GM18498 (cell line): ENCODE data around the gene SCN10A.
A peak's percentile ranks its signal among the peaks of the same experiment; 100 is the strongest.

ENCODE experiments used
- ATAC-seq: cut with Tn5 transposase; IDR thresholded peaks from one replicate; pipeline ENCODE4 v1.9.1; 2021; ENCODE audit warnings: mild to moderate bottlenecking, moderate library complexity; ENCODE audit not compliant: unreplicated experiment

SCN10A gene

DNA sequence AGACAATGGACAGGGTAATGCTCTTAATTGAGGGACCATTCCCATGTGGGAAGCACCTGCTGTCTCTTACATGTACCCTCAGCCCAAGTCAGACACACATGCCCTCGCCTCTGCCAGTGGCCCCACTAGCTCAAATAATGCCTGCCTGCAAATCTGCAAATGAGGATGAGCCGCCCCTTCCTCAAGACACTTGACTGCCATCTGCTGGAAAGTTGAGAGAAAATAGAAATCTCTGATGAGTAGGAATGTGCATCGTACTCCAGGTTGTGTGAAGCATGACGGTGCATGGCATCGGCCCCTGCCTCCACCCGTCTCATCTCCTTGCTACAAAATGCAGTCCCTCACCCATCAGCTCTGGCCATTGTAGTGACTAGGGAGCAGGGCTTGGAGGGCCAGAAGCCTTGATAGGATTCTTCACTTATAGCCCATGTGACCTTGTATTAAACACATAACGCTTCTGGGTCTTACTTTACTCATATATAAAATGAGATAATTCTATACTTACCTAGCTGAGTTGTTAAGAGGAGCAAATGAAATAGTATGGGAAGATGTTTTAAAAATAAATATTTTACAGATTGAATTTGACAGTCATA, 160.2 kb downstream of the SCN10A start:
- no peak for ATAC-seq

DNA sequence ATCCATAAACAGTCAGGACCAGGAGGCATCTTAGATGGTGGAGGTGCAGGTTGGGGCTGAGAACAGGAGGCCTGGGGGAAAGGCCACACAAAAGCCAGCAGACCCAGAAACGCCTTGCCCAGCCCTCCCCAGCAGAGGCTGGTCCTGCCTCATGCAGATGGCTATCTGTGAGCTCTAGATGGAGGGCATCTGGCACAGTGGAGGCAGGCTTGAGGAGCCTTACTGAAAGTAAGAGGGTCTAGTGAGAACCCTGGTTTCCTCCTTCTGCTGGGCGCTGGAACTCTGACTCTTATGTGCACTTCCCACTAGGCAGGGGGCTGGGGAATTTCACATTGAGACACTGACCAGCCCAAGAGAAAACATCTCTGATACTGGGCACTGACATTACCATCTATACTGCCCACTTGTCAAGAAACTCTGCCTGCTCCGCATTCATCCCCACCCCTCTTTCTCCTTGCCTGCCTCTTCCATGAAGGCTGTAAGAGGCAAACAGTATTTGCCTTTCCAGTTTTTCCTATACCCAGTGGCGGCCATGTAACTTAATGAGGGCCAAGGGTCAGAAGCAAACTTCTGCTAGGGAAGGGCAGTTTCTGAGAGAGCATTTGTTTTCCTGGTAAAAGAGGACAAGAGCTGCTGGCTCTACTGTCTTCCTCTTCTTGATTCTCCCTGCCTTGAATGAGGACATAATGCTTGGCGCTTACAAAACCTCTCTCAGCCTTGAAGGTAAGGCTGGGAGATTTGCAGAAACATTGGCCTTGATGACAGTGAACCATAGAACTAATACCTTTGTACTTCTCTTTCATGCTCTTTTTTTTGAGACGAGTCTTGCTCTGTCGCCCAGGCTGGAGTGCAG, 162.1 kb downstream of the SCN10A start:
- no peak for ATAC-seq

DNA sequence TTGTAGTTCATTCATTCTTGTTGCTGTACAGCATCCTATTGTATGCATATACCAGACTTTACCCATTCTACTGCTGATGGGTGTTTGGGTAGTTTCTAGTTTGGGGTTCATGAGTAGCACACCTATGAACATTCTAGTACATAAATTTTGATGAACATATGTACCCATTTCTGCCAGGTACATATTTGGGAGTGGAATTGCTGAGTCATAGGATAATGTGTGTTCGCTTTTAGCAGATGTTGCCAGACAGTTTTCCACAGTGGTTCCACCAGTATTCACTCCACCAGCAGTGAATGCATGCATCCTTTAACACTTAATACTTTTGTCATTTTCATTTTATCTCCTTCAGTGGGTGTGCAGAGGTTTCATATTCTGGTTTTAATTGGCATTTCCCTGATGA, 163.1 kb downstream of the SCN10A start:
- no peak for ATAC-seq

DNA sequence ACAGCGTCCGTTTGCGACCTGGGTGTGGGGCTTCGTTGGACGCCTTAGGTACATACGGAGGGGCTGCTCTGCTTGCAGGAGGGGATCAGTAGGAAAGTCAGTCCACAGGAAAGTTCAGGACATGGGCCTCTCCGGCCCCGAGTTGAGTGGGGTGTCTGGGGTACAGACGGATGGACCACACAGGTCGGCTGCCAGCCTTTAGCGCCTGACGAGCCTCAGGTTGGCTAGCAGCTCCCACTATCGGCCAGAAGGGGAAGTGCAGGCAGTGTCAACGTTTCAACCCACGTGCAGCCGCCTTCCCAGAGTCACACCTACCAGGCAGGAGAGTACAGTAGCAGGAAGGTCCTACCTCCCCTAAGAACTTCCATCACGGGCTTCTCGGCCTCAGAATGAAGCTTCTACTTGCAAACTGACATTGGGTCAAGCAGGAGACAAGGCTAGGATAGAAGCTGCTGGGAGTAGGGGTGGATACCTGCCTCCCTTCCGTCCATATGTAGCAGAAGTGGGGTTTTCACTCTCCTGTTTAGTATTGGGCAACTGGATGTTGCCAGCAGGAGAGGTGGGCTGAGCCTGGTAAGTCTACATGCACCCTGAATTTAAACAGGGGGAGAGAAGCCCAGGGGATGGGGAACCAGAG, 164.7 kb downstream of the SCN10A start:
- ATAC-seq: peak; percentile 66

DNA sequence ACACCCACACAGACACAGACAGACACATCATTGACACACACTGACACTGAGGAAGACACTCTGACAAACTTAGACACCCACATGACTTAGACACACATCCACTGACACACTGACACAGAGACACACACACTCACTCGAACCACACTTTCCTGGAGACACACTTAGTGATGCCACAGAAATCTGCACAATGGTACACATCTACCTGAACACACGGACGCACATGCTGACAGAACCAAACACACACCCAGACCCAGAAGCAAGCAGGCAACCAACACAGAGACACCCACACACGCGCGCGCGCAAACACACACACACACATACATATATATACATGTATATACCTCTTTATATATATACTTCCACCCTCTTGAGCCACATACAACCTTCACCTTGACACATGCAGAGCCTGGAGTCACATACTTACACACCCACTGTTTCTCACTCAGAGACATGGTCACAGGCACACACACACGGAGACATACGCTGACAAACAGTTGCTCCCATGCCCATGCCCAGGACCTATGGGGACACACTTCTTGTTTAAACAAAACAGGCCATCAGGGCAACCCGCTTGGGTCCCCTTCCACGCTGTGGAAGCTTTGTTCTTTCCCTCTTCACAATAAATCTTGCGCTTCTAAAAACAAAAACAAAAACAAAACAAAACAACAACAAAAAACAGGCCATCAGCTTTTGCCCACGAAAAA, 165.6 kb downstream of the SCN10A start:
- no peak for ATAC-seq

DNA sequence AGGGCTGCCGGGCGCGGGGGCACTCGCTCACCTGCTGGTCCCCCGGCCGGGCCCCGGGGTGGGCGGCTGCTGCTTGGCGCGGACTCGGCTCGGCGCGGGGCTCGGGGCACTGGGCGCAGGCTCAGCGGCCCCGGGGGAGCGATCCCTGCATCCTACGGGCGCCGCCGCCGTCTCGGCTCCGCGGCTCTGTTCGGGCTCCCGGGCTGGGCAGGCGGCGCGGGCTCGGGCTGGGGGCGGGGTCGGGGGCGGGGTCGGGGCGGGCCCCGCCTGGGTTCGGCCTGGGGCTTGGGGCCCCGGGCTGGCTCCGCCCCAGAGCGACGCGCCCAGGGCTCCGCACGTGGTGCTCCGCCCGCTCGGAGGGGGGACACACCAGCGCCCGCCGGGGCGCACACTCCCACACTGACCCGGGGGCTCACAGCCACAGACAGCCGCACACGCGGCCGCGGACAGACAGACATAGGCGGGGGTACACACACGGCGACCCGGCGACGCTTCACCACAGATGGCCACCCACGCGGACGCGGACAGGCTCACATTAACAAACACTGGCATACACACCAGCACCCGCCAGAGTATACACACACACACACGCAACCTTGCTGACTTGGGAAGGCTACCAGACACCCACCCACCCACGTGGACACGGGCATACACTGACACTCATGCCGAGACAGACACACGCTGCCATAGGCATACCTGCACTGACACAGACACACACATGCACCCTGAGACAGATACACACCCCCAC, 166.3 kb downstream of the SCN10A start, which contains the start of gene SCN5A:
SCN5A (minus strand) TSS at position 188 of the 748 bp plus-strand sequence. CDS start 16,380 bp downstream, outside the sequence.
- peak; percentile 63 for ATAC-seq

DNA sequence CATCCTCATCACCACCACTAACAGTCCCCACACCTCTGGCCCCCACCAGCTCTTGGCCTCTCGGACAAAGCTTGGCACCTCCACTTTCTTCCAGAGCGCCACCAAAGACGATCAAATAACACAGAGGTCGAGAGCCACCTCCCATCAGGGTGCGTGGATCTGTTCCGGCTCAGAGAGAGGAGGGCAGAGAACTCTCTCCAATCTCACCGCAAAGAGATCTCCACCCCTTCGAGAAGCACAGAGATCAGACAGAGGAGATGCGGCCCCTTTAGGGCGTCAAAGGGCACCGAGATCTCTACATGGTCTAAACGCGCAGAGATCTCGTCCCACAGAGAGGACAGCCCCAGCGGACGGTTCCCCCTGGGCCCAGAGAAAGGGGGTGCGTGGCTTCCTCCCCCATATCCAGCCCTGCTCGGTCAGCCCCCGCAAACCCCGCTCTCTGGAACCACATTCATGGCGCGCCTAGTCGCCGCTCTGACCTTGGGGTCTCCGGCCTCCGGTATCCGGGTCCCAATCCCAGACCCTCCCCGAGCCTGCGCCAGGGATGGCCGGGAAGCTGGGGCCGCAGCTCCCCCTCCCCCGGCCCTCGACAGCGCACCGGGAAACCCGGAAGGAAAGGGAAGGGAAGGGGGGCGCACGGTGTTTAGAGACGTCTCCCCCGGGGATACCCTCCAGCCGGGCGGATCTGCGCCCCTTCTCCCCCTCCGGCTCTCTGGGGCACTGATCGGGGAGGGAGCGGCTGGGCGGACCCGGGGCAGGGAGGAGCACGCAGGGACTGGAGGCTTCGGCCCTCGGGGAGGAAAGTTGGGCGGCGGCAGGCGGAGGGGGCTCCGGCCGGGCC, 167.1 kb downstream of the SCN10A start:
- ATAC-seq: peak; percentile 13

DNA sequence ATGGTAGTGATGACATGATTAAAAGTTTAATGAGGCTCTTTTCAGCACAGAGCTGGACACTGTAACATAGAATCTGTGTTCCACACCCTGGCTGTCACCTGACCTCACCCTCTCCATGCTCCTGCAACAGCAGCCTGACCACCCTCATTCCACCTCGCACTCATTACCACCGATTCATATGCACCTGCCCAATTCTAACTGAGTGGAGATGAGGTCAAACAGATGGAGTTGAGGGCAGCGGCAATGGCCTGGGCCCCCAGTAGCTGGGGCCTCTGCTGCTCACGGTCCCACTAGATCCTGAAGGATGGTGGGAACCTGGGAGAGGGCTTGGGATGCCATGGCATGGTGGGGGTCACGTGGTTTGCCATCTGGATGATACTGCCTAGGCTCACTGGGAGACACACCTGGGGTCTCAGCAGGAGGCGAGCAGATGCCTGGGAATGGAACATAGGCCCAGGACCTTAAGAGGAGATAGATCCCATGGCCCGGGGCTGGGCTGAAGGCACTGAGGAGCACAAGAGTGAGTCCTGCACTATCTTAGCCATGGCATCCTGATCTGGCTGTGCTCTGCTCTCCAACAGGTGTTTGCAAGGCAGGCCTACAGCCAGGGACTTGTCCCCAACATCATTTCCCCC, 167.9 kb downstream of the SCN10A start:
- ATAC-seq: no peak

DNA sequence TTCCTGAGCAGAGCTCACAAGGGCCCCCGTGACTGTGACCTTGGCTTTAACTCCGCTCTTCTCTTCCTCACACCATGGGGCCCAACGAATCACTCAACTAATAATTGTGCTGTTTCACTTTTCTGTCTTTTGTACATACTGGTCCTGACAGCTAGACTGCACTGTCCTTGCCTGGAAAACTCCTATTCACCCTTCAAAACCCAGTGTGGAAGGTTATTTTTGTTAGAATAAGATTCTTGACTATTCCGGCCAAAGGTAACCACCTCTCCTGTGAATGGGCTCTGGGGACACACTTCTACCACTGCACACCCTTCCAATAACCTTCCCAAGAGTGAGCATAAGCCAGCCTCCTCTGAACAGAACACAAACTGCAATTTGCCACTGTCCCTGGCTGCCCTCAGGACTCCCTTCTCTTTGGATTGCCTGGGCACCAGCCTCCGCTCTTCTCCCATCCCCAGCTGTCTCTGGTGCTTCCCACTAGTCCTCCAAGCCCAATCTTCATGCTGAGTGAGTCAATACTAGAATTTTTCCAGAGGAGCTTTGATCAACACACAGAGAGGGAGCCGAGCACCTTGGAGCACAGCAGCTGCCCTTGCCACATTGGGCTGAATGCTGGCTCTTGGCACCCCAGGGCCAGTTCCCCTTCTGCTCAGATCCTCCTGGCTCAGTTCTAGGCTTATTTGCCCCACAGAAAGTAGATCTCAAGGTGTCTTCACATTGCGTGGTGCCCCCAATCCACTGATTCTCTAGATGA, 168.6 kb downstream of the SCN10A start:
- ATAC-seq: no peak
